ENCODE results near the gene NLRP12. TPM values are rescaled to one million over a fixed set of nuclear protein-coding genes. Genes with fewer than 3 reads are reported as not detected.
"Not testable (repeated sequence)": the region's sequence is repeated elsewhere in the genome, so short reads cannot be mapped to it uniquely, and the experiment has no call there.

NLRP12 gene
- total RNA-seq, 2 donors from 2014 or later, result not detected

DNA sequence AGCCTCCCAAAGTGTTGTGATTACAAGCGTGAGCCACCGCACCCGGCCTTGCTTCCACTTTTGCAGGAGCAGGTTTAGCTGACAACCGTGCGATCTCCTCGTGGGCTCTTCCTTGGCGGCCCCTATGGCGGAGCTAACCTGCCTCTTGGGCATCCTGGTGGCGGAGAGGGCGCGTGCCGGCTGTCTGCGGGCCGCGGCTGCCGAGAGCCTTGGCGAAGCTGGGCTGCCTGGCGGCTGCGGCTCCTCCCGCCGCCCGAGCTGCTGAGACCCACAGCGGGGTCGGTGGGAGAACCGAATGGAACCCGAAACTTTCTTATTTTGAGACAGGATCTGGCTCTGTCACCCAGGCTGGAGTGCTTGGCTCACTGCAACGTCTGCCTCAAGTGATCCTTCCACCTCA lies 55.7 kb downstream of the NLRP12 start:
- peaks cover 8% of the 10 kb centered on the region for H3K27me3 Mint-ChIP-seq (ENCODE audit: low read depth)
- no peak overlapping the region for H3K27ac Mint-ChIP-seq
- no peak overlapping the region for H3K4me3 Mint-ChIP-seq
- DNase-seq (no peak), ATAC-seq (replicated peaks in 1 of 2) (no peak)
- H3K36me3 Mint-ChIP-seq (ENCODE audit: insufficient read depth in 2 of 2), result no peaks in the 10 kb centered on the region
- H3K4me1 Mint-ChIP-seq (ENCODE audit: low read depth), result no peaks in the 10 kb centered on the region
- H3K9me3 Mint-ChIP-seq, result no peaks in the 10 kb centered on the region

DNA sequence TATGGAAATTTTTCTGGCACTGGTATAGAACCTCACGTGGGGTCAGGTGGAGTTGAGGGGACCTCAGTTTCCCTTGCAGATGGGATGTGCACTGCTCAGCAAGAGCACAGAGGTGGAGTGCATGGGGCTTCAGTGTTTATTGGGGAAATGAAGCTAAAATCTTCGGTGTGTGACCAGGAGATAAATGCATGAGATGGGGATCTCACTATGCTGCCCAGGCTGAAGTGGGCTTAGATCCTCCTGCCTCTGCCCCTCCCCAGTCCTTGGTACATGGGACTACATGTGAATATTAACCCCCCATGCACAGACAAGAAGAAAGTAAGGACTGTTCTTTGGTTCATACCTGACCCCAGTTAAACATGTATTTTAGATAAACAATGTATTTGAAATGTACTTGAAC lies 65.1 kb downstream of the NLRP12 start:
- H3K27ac Mint-ChIP-seq; ATAC-seq (replicated peaks in 1 of 2); H3K27me3 Mint-ChIP-seq (ENCODE audit: low read depth): not testable (repeated sequence)

More for the DNA sequence above, 65.1 kb downstream of the NLRP12 start:
- H3K4me3 Mint-ChIP-seq; H3K9me3 Mint-ChIP-seq; H3K36me3 Mint-ChIP-seq (ENCODE audit: insufficient read depth in 2 of 2); DNase-seq; H3K4me1 Mint-ChIP-seq (ENCODE audit: low read depth): not testable (repeated sequence)

Other genes starting within 250 kb of the NLRP12 start
- not detected for gene DPRX, start 192.3 kb downstream of the NLRP12 start, total RNA-seq
- gene MYADM, start 43.6 kb upstream of the NLRP12 start, total RNA-seq, result 10 to 100 TPM; 32.7 to 43.5 TPM
- not detected for gene PRKCG, start 57.9 kb upstream of the NLRP12 start, total RNA-seq
- gene CACNG7, start 85.0 kb upstream of the NLRP12 start, total RNA-seq, result not detected
- gene CACNG8, start 138.6 kb upstream of the NLRP12 start, total RNA-seq, result under 1 TPM in 1 of 2 donors, not detected in 1; 0.02 TPM
- not detected for gene CACNG6, start 167.3 kb upstream of the NLRP12 start, total RNA-seq
- not detected for gene VSTM1, start 239.6 kb upstream of the NLRP12 start, total RNA-seq